GM12878 (cell line): ENCODE data around the gene AGTRAP.

ENCODE experiments used
- TF ChIP-seq, protein P1 (sequence below): fragments of 450-650 bp; formaldehyde crosslinking; IDR thresholded peaks from 2 replicates; pipeline ENCODE4 v1.5.0; 2022; ENCODE audit warnings: mild to moderate bottlenecking, missing genetic modification characterization
- TF ChIP-seq, protein P2 (sequence below): fragments of 450-650 bp; IDR thresholded peaks from 2 replicates; pipeline ENCODE4 v1.6.1; 2017; ENCODE audit warnings: mild to moderate bottlenecking, moderate library complexity

DNA sequence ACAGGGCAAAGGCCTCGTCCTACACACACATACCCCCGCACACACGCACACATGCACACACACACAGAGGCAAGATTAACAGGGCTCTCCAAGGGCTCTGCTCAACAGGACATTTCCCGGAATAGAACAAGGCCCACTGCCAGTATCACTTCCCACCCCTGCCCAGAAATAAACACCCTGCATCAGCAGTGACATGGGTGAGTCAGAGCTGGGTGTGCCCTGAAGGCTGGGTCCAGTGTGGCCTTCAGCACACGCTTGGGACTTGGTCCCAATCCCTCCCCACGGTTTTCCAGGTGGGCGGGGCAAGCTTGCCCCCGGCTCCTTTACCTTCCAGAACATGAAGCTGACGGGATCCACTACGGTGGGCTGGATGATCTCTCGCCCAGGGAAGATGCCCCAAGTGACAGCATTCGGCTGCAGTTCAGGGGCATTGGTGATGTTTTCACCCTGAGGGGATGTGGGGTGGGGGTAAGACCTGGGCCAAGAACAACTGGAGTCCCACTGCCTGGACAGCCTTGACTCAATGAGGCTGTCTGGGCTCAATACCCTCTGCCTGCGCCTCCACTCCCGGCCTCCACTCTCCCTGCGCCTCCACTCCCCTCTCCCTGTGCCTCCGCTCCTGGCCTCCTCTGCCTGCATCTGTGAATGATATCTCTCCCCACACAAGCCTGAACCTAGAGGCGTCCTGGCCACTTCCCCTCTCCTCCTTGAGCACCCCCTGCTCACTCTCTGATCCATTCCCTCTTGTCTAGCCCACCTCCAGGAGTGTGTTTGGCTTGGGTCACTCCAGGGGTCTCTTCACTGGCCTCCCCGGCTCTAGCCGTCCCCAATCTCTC, 55.2 kb downstream of the AGTRAP start:
- TF ChIP-seq, protein P1, sequence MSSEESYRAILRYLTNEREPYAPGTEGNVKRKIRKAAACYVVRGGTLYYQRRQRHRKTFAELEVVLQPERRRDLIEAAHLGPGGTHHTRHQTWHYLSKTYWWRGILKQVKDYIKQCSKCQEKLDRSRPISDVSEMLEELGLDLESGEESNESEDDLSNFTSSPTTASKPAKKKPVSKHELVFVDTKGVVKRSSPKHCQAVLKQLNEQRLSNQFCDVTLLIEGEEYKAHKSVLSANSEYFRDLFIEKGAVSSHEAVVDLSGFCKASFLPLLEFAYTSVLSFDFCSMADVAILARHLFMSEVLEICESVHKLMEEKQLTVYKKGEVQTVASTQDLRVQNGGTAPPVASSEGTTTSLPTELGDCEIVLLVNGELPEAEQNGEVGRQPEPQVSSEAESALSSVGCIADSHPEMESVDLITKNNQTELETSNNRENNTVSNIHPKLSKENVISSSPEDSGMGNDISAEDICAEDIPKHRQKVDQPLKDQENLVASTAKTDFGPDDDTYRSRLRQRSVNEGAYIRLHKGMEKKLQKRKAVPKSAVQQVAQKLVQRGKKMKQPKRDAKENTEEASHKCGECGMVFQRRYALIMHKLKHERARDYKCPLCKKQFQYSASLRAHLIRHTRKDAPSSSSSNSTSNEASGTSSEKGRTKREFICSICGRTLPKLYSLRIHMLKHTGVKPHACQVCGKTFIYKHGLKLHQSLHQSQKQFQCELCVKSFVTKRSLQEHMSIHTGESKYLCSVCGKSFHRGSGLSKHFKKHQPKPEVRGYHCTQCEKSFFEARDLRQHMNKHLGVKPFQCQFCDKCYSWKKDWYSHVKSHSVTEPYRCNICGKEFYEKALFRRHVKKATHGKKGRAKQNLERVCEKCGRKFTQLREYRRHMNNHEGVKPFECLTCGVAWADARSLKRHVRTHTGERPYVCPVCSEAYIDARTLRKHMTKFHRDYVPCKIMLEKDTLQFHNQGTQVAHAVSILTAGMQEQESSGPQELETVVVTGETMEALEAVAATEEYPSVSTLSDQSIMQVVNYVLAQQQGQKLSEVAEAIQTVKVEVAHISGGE, result no peak
- TF ChIP-seq, protein P2, sequence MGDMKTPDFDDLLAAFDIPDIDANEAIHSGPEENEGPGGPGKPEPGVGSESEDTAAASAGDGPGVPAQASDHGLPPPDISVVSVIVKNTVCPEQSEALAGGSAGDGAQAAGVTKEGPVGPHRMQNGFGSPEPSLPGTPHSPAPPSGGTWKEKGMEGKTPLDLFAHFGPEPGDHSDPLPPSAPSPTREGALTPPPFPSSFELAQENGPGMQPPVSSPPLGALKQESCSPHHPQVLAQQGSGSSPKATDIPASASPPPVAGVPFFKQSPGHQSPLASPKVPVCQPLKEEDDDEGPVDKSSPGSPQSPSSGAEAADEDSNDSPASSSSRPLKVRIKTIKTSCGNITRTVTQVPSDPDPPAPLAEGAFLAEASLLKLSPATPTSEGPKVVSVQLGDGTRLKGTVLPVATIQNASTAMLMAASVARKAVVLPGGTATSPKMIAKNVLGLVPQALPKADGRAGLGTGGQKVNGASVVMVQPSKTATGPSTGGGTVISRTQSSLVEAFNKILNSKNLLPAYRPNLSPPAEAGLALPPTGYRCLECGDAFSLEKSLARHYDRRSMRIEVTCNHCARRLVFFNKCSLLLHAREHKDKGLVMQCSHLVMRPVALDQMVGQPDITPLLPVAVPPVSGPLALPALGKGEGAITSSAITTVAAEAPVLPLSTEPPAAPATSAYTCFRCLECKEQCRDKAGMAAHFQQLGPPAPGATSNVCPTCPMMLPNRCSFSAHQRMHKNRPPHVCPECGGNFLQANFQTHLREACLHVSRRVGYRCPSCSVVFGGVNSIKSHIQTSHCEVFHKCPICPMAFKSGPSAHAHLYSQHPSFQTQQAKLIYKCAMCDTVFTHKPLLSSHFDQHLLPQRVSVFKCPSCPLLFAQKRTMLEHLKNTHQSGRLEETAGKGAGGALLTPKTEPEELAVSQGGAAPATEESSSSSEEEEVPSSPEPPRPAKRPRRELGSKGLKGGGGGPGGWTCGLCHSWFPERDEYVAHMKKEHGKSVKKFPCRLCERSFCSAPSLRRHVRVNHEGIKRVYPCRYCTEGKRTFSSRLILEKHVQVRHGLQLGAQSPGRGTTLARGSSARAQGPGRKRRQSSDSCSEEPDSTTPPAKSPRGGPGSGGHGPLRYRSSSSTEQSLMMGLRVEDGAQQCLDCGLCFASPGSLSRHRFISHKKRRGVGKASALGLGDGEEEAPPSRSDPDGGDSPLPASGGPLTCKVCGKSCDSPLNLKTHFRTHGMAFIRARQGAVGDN, result no peak
